Upper lobe of left lung (tissue), 6 donors: Measurements from ENCODE around the gene COX7B. TPM values are rescaled to one million over a fixed set of nuclear protein-coding genes. Genes with fewer than 3 reads are reported as not detected.
"Not testable (repeated sequence)": the region's sequence is repeated elsewhere in the genome, so short reads cannot be mapped to it uniquely, and the experiment has no call there.

Source experiments
- ATAC-seq, 2 donors: fragments of 200-7000 bp; cut with Tn5 transposase; one replicate each; pipeline ENCODE4 v1.9.1; 2022; ENCODE audit warnings: mild to moderate bottlenecking in 2 of 2, moderate library complexity in 2 of 2; ENCODE audit not compliant: low FRiP score in 2 of 2
- DNase-seq, 2 donors: peaks; one replicate each; pipeline ENCODE4 v3.0.0-alpha.2; 2019 to 2020
- H3K27ac ChIP-seq, 4 donors: fragments of 200-600 bp; sonication (generic); one replicate each; pipeline ENCODE4 v1.5.1; 2016 to 2019
- H3K27me3 ChIP-seq, 4 donors: fragments of 200-600 bp; sonication (generic); one replicate each; pipeline ENCODE4 v1.5.1; 2017 to 2019
- H3K36me3 ChIP-seq, 4 donors: fragments of 200-600 bp; sonication (generic); one replicate each; pipeline ENCODE4 v1.5.1; 2016 to 2019
- H3K4me1 ChIP-seq, 4 donors: fragments of 200-600 bp; sonication (generic); one replicate each; pipeline ENCODE4 v1.5.1; 2018 to 2019
- H3K4me3 ChIP-seq, 4 donors: fragments of 200-600 bp; sonication (generic); one replicate each; pipeline ENCODE4 v1.5.1; 2017 to 2019; ENCODE audit warnings: mild to moderate bottlenecking in 2 of 4, moderate library complexity in 1 of 4
- H3K9me3 ChIP-seq, 4 donors: fragments of 200-600 bp; sonication (generic); one replicate each; pipeline ENCODE4 v1.5.1; 2018 to 2019
- CTCF ChIP-seq, 6 experiments: fragments of 450-650 bp in 4 of 6; fragments of 200-600 bp in 2 of 6; sonication (generic) in 2 of 6; IDR thresholded peaks; one replicate each; pipeline ENCODE4 v1.5.1; 2016 to 2019; ENCODE audit warnings: antibody characterized with exemption in 6 of 6
- EP300 ChIP-seq, 4 donors: sonication (generic); formaldehyde crosslinking; IDR thresholded peaks; one replicate each; pipeline ENCODE4 v1.5.1; 2017; ENCODE audit warnings: antibody characterized with exemption in 4 of 4, control low read depth in 2 of 4
- POLR2A ChIP-seq, 4 donors: fragments of 450-650 bp; IDR thresholded peaks; one replicate each; pipeline ENCODE4 v1.5.1; 2016 to 2017; ENCODE audit warnings: antibody characterized with exemption in 4 of 4, mild to moderate bottlenecking in 2 of 4
- POLR2AphosphoS5 ChIP-seq, 2 donors: sonication (generic); formaldehyde crosslinking; IDR thresholded peaks; one replicate each; pipeline ENCODE4 v1.5.1; 2017; ENCODE audit warnings: antibody characterized with exemption in 2 of 2
- WGBS, 2 donors: methylation state at CpG; one replicate each; pipeline ENCODE4 v1.1.5; 2017 to 2018; 5-methylcytosine and 5-hydroxymethylcytosine counted together
- total RNA-seq, 6 donors: library from RNA; depleted of rRNA in 4 of 6; stranded (reverse); fragments of >200 nt in 4 of 6; gene quantifications; one replicate each; pipeline versions ENCODE4 v1.1.0 to v1.2.1, GENCODE V29; 2016 to 2021
- donor health status: DM: no; HTN: no; CAD: no; lungs with moderate emphysema.
- donor health status: DM: no; HTN: yes; CAD: no; lungs with severe emphysema.

COX7B gene
- total RNA-seq, 6 donors from 2014 or later, result 16.8 to 253 (median 152) TPM

- Histone ChIP-seq H3K36me3 (no peaks in the 10 kb centered on the region), H3K27ac (no peak overlapping the region), H3K27me3 (no peaks in the 10 kb centered on the region), H3K4me3 (no peak overlapping the region), H3K4me1 (no peaks in the 10 kb centered on the region), H3K9me3 (no peaks in the 10 kb centered on the region)
- ATAC-seq (no peak), DNase-seq (no peak)
- WGBS, 2 donors, result 20 to 21% methylated on average over 3 of the region's 3 CpGs
- TF ChIP-seq POLR2AphosphoS5 (IDR thresholded peaks at IDR 0.05), result no peak
- no peak for TF ChIP-seq EP300 (IDR thresholded peaks at IDR 0.05)
These were observed 26.5 kb downstream of the COX7B start for GRCh38 chrX:77925764-77926163.

- Histone ChIP-seq H3K27ac (no peak overlapping the region), H3K4me1 (no peaks in the 10 kb centered on the region), H3K36me3 (no peaks in the 10 kb centered on the region), H3K27me3 (no peaks in the 10 kb centered on the region), H3K4me3 (no peak overlapping the region), H3K9me3 (no peaks in the 10 kb centered on the region)
- DNase-seq, result no peak
- ATAC-seq, result no peak
- WGBS, 2 donors, result 32 to 57% methylated on average over 1 of the region's 1 CpG
- TF ChIP-seq POLR2A (IDR thresholded peaks at IDR 0.05), result no peak
- no peak for TF ChIP-seq POLR2AphosphoS5 (IDR thresholded peaks at IDR 0.05)
- no peak for TF ChIP-seq CTCF (IDR thresholded peaks at IDR 0.05)
- no peak for TF ChIP-seq EP300 (IDR thresholded peaks at IDR 0.05)
These were observed 31.3 kb downstream of the COX7B start for GRCh38 chrX:77930581-77930980.

GRCh38 chrX:77935886-77936285 lies 36.6 kb downstream of the COX7B start:
- H3K27me3 ChIP-seq, result no peaks in the 10 kb centered on the region
- peaks cover 0 to 4% (median 0%) of the 10 kb centered on the region in 4 donors for H3K4me1 ChIP-seq
- 85 to 90% methylated on average over 1 of the region's 1 CpG for WGBS, 2 donors
- DNase-seq (no peak), ATAC-seq (no peak)
- H3K9me3 ChIP-seq, result no peaks in the 10 kb centered on the region
- no peaks in the 10 kb centered on the region for H3K36me3 ChIP-seq
- no peak overlapping the region for H3K27ac ChIP-seq
- TF ChIP-seq EP300 (IDR thresholded peaks at IDR 0.05) (no peak), CTCF (IDR thresholded peaks at IDR 0.05) (no peak), POLR2AphosphoS5 (IDR thresholded peaks at IDR 0.05) (no peak), POLR2A (IDR thresholded peaks at IDR 0.05) (no peak)
- no peak overlapping the region for H3K4me3 ChIP-seq

- Histone ChIP-seq H3K9me3 (no peaks in the 10 kb centered on the region), H3K4me3 (no peak overlapping the region), H3K27me3 (no peaks in the 10 kb centered on the region), H3K4me1 (peaks cover 0 to 4% (median 0%) of the 10 kb centered on the region in 4 donors), H3K36me3 (no peaks in the 10 kb centered on the region), H3K27ac (no peak overlapping the region)
- no peak for DNase-seq
- no peak for ATAC-seq
- TF ChIP-seq POLR2AphosphoS5 (IDR thresholded peaks at IDR 0.05) (no peak), CTCF (IDR thresholded peaks at IDR 0.05) (no peak), POLR2A (IDR thresholded peaks at IDR 0.05) (no peak), EP300 (IDR thresholded peaks at IDR 0.05) (no peak)
These were observed 37.0 kb downstream of the COX7B start for GRCh38 chrX:77936299-77936698.

GRCh38 chrX:77937291-77937690 lies 38.0 kb downstream of the COX7B start:
- no peak for ATAC-seq
- 34 to 57% methylated on average over 3 of the region's 3 CpGs for WGBS, 2 donors

GRCh38 chrX:77938083-77938680 lies 38.9 kb downstream of the COX7B start:
- DNase-seq, result no peak
- Histone ChIP-seq H3K27me3 (no peaks in the 10 kb centered on the region), H3K9me3 (no peaks in the 10 kb centered on the region), H3K27ac (no peak overlapping the region), H3K4me1 (peaks cover 0 to 12% (median 0%) of the 10 kb centered on the region in 4 donors), H3K36me3 (no peaks in the 10 kb centered on the region), H3K4me3 (no peak overlapping the region)
- ATAC-seq, result no peak
- TF ChIP-seq POLR2AphosphoS5 (IDR thresholded peaks at IDR 0.05) (no peak), POLR2A (IDR thresholded peaks at IDR 0.05) (no peak), EP300 (IDR thresholded peaks at IDR 0.05) (no peak)
- 77 to 84% methylated on average over 4 of the region's 4 CpGs for WGBS, 2 donors

More at GRCh38 chrX:77937291-77937690, 38.0 kb downstream of the COX7B start:
- Histone ChIP-seq H3K4me3 (no peak overlapping the region), H3K27ac (no peak overlapping the region), H3K9me3 (no peaks in the 10 kb centered on the region), H3K27me3 (no peaks in the 10 kb centered on the region), H3K36me3 (no peaks in the 10 kb centered on the region), H3K4me1 (peaks cover 0 to 4% (median 0%) of the 10 kb centered on the region in 4 donors)
- DNase-seq, result no peak
- no peak for TF ChIP-seq EP300 (IDR thresholded peaks at IDR 0.05)
- TF ChIP-seq POLR2A (IDR thresholded peaks at IDR 0.05), result no peak
- no peak for TF ChIP-seq POLR2AphosphoS5 (IDR thresholded peaks at IDR 0.05)

- H3K4me1 ChIP-seq, result peaks cover 0 to 11% (median 3%) of the 10 kb centered on the region in 4 donors
- not testable (repeated sequence) for H3K9me3 ChIP-seq, DNase-seq, H3K36me3 ChIP-seq, H3K4me3 ChIP-seq, ATAC-seq, H3K27me3 ChIP-seq, H3K27ac ChIP-seq
- 87 to 99% methylated on average over 6 of the region's 6 CpGs for WGBS, 2 donors
These were observed 45.8 kb downstream of the COX7B start for GRCh38 chrX:77945031-77945430.
